ENCODE data around the gene WDR87.
"Not testable (repeated sequence)": the region's sequence is repeated elsewhere in the genome, so short reads cannot be mapped to it uniquely, and the experiment has no call there.

Gene WDR87

DNA sequence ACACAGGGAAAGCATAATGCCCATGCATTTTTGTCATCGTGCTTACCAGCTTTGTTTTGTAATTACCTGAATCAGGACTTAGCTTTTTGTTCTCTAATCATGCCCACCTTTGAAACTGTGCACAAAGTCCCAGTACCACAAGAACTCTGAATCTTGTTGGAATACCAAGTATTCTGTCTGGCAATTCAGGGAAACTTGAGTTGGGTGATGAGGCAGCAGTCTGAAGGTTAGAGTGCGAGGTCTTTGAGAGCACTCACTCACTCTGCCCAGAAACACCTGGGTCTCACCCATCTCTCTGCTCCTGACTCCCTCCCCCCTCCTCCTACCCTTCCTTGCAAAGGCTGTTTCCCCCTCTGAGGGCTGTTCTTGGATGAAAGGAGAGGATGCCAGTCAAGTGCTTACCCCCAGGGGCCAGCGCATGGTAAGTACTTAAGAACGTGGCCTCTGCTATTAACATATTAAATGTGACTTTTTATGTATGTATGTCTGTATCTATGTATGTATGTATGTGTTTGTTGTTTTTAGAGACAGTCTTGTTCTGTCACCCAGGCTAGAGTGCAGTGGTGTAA is 23.0 kb upstream of the WDR87 start:
- no peak for DNase-seq

DNA sequence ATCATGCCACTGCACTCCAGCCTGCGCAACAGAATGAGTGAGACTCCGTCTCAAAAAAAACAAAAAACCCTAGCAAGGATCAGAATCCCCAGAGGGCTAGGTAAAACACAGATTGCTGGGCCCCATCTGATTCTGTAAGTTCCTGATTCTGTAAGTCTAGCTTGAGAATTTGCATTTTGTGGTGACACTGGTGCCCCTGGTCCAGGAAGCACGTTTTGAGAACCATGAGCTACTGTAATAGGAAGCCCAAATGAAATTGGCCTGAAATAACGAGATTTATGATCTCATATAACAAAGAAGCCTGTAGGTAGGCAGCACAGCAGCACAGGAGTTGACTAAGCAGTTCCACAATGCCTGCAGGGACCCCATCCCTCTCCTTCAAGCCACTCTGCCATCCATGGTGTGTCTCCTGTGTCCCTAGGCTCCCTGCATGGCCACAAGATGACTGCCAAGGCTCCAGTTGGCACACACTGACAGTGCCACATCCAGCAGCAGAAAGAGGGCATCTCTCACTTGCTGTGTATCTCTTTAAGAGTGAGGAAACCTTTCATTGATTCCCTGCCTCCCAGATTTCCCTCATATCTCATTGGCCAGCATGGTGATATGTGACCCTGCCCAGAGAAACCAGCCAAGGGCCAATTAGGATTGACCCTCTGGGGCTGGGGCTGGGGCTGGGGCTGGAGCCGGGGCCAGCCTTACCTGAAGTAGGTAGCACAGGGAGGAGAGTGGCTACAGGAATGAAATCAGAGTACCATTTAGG is 22.3 kb upstream of the WDR87 start:
- no peak for DNase-seq

- no peak for DNase-seq
Measured at GRCh38 chr19:37926711-37927110, 20.3 kb upstream of the WDR87 start.

GRCh38 chr19:37926255-37926654 is 19.9 kb upstream of the WDR87 start:
- DNase-seq: no peak

- no peak for DNase-seq
Measured at GRCh38 chr19:37925212-37925611, 18.8 kb upstream of the WDR87 start.

GRCh38 chr19:37924573-37924972 is 18.2 kb upstream of the WDR87 start:
- not testable (repeated sequence) for DNase-seq

- DNase-seq: no peak
Measured at GRCh38 chr19:37920591-37921450, 14.4 kb upstream of the WDR87 start.

DNA sequence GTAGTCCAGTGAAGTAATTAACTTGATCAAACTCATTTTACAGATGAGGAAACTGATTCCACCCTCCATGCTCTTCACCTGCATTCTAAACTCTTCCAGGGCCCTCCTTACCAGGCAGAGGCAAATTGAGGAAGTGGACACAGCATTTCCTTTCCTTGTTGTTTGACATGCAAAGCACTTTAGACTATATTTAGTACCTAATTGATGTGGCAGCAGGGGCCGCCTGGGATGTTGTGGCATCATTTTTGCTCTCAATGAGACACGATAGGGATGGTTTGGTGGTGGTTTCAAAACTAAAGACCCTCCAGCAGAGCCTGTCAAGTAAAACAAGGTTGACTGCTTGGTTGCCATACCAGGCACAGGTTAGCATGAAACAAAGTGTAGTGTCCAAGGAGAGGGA is 8.5 kb upstream of the WDR87 start:
- no peak for DNase-seq

DNA sequence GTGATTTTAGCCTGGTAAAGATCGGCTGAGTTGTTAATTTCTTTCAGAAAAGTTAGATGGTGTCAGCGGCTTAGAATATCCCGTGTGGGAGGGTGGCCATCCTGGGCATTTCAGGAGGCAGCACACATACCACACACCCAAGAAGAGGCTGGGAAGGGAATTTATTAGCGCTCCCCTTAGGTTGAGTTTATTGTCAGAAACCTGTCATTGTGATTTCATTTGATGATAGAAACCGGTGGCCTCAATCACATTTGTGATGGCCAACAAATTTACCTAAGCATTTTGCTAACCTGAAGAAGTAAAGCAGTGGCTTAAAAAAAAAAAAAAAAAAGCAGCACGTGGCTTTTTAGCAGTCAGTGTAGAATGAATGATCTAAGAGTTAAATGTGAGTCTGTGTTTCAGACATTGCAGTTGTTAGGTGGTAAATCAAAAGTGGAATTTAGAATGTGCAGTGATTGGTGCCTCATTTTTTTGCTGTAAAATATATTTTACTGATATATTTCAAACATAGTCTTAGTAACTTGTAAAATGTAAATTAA is 3.3 kb upstream of the WDR87 start:
- no peak for DNase-seq

- DNase-seq: no peak
Measured at GRCh38 chr19:37907735-37908455, 1.5 kb upstream of the WDR87 start.

- peak; percentile 95 for DNase-seq
Measured at GRCh38 chr19:37906869-37907734, 708 bp upstream of the WDR87 start, which contains the start of gene SIPA1L3. Gene SIPA1L3, plus strand, starts transcription at chr19:37907208. Its CDS starts 174,358 bp downstream, at chr19:38081566.

GRCh38 chr19:37903096-37903495 is 3.3 kb downstream of the WDR87 start:
- DNase-seq: no peak

- peak; percentile 72 for DNase-seq
Measured at GRCh38 chr19:37902668-37903067, 3.7 kb downstream of the WDR87 start.

- no peak for DNase-seq
Measured at GRCh38 chr19:37899966-37900365, 6.4 kb downstream of the WDR87 start.

DNA sequence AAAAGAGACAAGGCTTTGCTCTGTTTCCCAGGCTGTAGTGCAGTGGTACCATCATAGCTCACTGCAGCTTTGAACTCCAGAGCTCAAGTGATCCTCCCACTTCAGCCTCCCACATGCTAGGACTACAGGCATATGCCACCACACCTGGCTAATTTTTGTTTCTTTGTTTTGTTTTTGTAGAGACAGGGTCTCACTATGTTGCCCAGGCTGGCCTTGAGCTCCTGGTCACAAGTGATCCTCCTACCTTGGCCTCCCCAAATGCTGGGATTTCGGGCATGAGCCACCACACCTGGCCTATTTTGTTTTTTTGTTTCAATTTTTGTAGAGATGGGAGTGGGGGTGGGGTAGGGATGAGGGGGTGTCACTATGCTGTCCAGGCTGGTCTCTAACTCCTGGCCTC is 6.9 kb downstream of the WDR87 start:
- DNase-seq: no peak

GRCh38 chr19:37896180-37896579 is 10.2 kb downstream of the WDR87 start:
- DNase-seq: no peak

DNA sequence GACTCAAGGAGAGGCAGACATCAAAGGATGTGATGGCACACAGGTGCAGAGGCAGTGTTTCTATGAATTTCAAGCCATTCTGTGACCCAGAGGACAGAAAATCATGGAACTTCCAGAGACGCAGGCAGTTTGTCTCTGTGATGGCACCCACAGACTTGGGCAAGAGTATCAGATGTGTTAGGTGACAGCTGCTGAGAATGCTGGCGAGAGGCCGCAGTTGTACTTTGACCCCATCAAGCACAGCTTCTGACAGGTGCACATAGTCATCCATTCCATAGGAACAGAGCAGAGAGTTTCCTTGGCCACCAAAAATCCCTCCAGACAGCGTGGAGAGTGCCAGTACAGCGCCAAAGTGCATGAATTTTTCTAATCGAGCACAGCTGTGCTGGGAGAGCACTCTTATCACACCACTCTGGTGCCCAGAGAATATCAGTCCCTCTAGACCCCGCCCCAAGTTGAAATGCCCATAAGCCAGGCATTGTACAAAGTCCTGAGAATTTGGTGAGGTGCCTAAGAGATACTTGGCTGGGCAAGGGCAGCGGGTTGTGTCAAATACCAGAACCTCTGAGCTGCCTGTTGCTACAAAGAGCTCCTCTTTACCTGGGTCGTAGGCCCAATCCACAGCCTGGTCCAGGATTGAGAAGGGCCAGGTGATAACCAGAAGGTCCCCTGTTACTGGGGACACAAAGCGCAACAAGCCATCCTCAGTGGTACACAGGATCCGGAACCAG is 12.4 kb downstream of the WDR87 start:
- DNase-seq: no peak

- no peak for DNase-seq
Measured at GRCh38 chr19:37886571-37886970, 19.8 kb downstream of the WDR87 start.

DNA sequence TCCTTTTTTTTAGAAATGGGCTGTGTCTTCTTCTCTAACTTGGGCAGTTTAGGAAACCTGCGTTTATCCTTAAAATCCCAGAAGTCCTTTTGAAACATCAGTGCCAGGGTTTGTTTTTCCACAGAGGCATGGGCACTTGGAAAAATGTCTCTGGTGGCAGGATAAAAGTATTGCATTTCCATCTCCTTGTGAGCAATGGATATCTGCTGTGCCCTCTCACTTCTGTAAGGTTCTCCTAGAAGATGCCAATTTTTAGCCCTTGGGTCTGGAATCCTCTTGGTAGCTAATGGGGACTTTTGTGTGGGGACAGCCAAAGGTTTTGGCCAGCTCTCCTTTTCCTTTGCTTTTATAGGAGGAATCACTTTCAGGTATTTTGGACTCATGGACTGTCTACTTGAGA is 21.0 kb downstream of the WDR87 start:
- no peak for DNase-seq

GRCh38 chr19:37877147-37877546 is 29.2 kb downstream of the WDR87 start:
- no peak for DNase-seq

DNA sequence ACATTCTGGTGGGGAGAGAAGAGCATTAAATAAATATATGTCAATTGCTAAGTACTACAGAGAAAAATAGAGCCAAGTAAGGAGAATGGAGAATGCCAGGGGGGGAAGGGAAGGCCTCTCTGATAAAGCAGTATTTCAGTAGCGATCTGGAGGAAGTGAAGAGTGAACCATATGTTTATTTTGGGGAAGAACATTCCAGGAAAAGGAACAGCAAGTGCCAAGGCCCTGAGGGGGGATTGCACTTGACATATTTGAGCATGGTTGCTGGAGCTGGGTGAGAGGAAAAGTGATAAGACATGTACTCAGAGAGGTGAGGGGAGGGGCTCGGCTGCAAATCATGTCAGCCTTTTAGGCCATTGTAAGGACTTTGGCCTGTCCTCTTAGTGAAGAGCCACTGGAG is 30.4 kb downstream of the WDR87 start:
- no peak for DNase-seq

All from EL (cell line).